ES-I3 (cell line): ENCODE data around the gene NLRC3.

ENCODE experiments used
- H3K36me3 ChIP-seq: 2 replicates; pipeline ENCODE4 v1.6.1; 2013; ENCODE audit warnings: mild to moderate bottlenecking, low read length, control low read depth, moderate library complexity; ENCODE audit not compliant: insufficient read depth
- H3K4me1 ChIP-seq: 2 replicates; pipeline ENCODE4 v1.6.1; 2013; ENCODE audit warnings: mild to moderate bottlenecking, control low read depth, low read length; ENCODE audit not compliant: insufficient read depth
- H3K9ac ChIP-seq: 2 replicates; pipeline ENCODE4 v1.6.1; 2013; ENCODE audit warnings: low read depth, mild to moderate bottlenecking, low read length, moderate library complexity
- H3K9me3 ChIP-seq: 2 replicates; pipeline ENCODE4 v1.6.1; 2013; ENCODE audit warnings: mild to moderate bottlenecking, low read length, moderate library complexity; ENCODE audit not compliant: control insufficient read depth, insufficient read depth

NLRC3 gene

GRCh38 chr16:3562914-3563480 lies 14.2 kb downstream of the NLRC3 start:
- Histone ChIP-seq H3K9ac (no peak overlapping the region), H3K9me3 (no peaks in the 10 kb centered on the region), H3K4me1 (no peaks in the 10 kb centered on the region; the same call in 1 of the 2 replicates), H3K36me3 (no peaks in the 10 kb centered on the region)

DNA sequence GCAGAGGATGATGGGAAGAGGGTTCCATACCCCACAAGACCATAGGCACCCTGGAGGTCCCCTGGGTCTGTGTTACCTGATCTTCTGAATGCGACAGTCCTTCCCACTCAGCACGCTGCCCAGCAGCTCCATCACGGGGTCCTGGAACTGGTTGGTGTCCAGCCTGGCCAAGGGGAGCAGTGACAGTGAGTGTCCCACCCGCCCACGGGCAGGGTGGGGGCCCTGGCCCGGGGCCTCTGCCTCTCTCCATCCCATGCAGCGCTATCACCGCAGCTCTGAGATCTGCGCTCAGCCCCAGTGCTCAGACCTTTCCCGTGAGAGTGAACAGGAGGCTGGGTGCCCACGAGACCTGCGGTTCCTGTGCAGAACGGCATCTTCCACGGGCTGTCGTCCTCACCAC lies 15.6 kb downstream of the NLRC3 start:
- H3K36me3 ChIP-seq: no peaks in the 10 kb centered on the region
- H3K9me3 ChIP-seq: no peaks in the 10 kb centered on the region
- H3K9ac ChIP-seq: no peak overlapping the region
- H3K4me1 ChIP-seq: no peaks in the 10 kb centered on the region

DNA sequence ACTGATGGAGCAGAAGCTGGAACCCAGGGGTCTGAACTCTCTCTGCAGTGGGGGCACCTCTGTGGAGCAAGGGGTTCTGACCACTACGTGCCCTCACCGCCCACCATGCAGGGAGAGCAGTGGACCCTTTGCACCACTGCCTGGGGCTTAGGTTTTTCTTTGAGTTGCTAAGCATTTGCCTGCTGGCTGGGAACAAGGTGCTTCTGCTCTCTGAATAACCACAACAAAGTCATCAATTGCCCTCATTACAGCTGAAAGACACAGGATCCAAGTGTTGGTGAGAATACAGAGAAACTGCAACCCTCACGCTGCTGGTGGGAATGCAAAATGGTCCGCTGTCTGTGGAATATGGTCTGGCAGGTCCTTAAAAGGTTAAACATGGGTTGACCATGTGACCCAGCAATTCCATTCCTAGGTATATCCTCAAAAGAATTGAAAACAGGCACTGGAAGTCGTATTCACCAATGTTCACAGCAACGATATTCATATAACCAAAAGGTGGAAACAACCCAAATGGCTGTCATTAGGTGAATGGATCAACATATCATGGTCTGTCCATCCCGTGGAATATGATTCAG lies 22.8 kb downstream of the NLRC3 start:
- Histone ChIP-seq H3K9me3 (no peaks in the 10 kb centered on the region), H3K9ac (no peak overlapping the region), H3K36me3 (no peaks in the 10 kb centered on the region), H3K4me1 (peaks cover 15% of the 10 kb centered on the region)

GRCh38 chr16:3553138-3553923 lies 23.9 kb downstream of the NLRC3 start:
- H3K4me1 ChIP-seq: peaks cover 15% of the 10 kb centered on the region
- H3K9ac ChIP-seq: no peak overlapping the region; the same call in 1 of the 2 replicates
- no peaks in the 10 kb centered on the region for H3K36me3 ChIP-seq
- no peaks in the 10 kb centered on the region for H3K9me3 ChIP-seq

GRCh38 chr16:3550851-3551847 lies 26.1 kb downstream of the NLRC3 start:
- no peaks in the 10 kb centered on the region for H3K9me3 ChIP-seq
- peaks cover 15% of the 10 kb centered on the region for H3K4me1 ChIP-seq
- no peaks in the 10 kb centered on the region for H3K36me3 ChIP-seq
- H3K9ac ChIP-seq: no peak overlapping the region

GRCh38 chr16:3549906-3550305 lies 27.3 kb downstream of the NLRC3 start:
- H3K36me3 ChIP-seq: no peaks in the 10 kb centered on the region
- peaks cover 15% of the 10 kb centered on the region for H3K4me1 ChIP-seq

DNA sequence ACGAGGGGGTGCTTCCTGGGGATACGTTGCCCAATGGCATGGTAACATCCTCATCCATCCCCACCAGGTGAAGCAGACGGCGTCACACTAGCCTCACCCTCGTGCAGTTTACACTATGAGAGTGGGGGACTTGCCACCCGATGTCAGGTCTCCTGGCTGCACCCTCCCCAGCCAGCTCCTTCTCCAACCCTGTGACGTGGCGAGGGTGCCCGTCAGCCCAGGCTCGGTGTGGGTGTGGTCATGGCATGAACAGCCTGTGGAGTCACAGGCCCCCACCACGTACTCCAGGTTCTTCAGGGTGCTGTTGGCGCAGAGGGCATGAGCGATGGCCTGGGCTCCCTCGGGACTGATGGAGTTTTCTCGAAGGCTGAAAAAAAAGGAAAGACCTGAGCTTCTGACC lies 28.3 kb downstream of the NLRC3 start:
- Histone ChIP-seq H3K4me1 (peaks cover 7% of the 10 kb centered on the region), H3K36me3 (no peaks in the 10 kb centered on the region), H3K9me3 (no peaks in the 10 kb centered on the region), H3K9ac (no peak overlapping the region)

More at GRCh38 chr16:3549906-3550305, 27.3 kb downstream of the NLRC3 start:
- H3K9me3 ChIP-seq: no peaks in the 10 kb centered on the region
- H3K9ac ChIP-seq: no peak overlapping the region

DNA sequence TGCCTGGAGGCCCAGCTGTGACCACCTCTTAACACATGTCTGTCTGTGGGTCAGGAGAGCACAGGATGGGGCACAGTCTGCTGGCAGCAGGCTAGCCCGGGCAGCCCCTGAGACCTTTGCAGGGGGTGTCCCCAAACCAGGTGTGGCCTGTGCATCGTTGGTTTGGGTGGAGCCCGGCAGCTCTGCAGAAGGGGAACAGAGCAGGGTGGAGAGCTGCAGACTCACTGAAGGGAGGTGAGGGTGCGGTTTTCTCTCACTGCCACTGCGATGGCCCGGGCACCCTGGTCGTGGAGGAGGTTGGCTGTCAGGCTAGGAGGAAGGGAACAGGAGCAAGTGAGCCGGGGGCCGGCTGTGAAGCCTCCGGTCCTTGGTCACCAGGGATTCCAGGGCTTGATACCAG lies 28.8 kb downstream of the NLRC3 start:
- H3K4me1 ChIP-seq: peaks cover 6% of the 10 kb centered on the region
- H3K9ac ChIP-seq: no peak overlapping the region
- H3K36me3 ChIP-seq: no peaks in the 10 kb centered on the region
- no peaks in the 10 kb centered on the region for H3K9me3 ChIP-seq

DNA sequence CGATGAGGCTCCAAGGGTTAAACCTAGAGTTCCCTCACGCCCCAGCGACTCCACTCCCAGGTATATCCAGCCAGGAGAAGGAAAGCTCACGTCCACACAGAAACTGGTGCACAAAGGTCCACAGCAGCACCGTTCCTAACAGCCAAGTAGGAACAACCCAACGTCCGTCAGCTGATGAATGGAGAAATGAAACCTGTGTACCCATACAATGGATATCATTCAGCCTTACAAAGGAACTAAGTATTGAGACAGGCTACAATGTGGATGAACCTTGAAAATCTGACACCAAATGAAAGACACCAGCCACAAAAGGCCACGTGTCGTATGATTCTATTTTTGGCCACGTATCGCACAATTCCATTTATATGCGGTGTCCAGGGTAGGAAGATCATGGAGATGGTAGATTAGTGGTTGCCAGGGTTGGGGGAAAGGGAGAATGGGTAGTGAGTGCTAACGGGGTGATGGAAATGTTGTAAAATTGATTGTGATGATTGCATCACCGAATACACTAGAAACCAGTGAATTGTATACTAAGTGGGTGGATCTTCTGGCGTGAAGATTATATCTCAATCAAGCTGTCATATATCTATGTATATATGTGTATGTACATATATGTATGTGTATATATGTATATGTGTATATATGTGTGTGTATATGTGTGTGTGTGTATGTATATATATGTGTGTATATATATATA lies 30.1 kb downstream of the NLRC3 start:
- H3K9me3 ChIP-seq: no peaks in the 10 kb centered on the region
- H3K9ac ChIP-seq: no peak overlapping the region
- peaks cover 1% of the 10 kb centered on the region; the same call in 1 of the 2 replicates for H3K4me1 ChIP-seq
- no peaks in the 10 kb centered on the region for H3K36me3 ChIP-seq

GRCh38 chr16:3542601-3543373 lies 34.4 kb downstream of the NLRC3 start:
- Histone ChIP-seq H3K36me3 (peaks cover 5% of the 10 kb centered on the region; the same call in 1 of the 2 replicates), H3K9me3 (no peaks in the 10 kb centered on the region), H3K9ac (no peak overlapping the region), H3K4me1 (no peaks in the 10 kb centered on the region)

- H3K36me3 ChIP-seq: peaks cover 5% of the 10 kb centered on the region; the same call in 1 of the 2 replicates
- no peak overlapping the region for H3K9ac ChIP-seq
- no peaks in the 10 kb centered on the region for H3K4me1 ChIP-seq
- H3K9me3 ChIP-seq: no peaks in the 10 kb centered on the region
These were observed 35.6 kb downstream of the NLRC3 start for GRCh38 chr16:3541527-3542155.

- Histone ChIP-seq H3K36me3 (peaks cover 5% of the 10 kb centered on the region; the same call in 1 of the 2 replicates), H3K9ac (no peak overlapping the region), H3K4me1 (no peaks in the 10 kb centered on the region), H3K9me3 (no peaks in the 10 kb centered on the region)
These were observed 39.0 kb downstream of the NLRC3 start for GRCh38 chr16:3538222-3538621.

DNA sequence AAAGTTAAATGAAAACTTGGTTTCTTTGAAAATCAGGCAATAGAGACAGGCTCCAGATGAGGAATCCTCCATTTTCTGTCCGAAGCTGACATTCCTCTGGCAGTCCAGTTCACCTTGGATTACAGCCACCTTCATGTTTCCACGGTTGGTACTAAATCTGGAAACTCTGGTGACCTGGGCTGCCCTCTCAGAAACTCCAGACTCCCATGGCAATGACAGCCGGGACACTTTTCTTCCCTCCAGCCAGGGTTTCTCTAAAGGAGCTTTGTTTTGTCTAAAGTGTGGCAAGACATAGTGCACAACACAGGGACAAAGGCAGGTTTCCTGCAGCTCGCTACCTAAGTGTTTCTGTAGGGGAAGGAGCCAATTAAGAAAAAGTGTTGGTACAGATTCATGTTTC lies 40.4 kb downstream of the NLRC3 start:
- Histone ChIP-seq H3K36me3 (peaks cover 5% of the 10 kb centered on the region; the same call in 1 of the 2 replicates), H3K4me1 (no peaks in the 10 kb centered on the region), H3K9ac (no peak overlapping the region), H3K9me3 (no peaks in the 10 kb centered on the region)
